ENCODE data around the gene KRT78. TPM values are rescaled to one million over a fixed set of nuclear protein-coding genes. Genes with fewer than 3 reads are reported as not detected.

Gene KRT78
- total RNA-seq, 1 experiment from 2014 or later: 0.34 TPM

- in situ Hi-C loops (cut with HindIII; ENCODE audit: low pct_unique_long_range_greater_than_20kb, low sequenced_read_pairs): no loop called here
Measured at GRCh38 chr12:52820521-52820920, 28.3 kb downstream of the KRT78 start.

GRCh38 chr12:52819731-52820510, 28.9 kb downstream of the KRT78 start:
- DNase-seq (ENCODE audit: low read depth, low spot score): no peak
- in situ Hi-C loops (cut with HindIII; ENCODE audit: low pct_unique_long_range_greater_than_20kb, low sequenced_read_pairs): no loop called here

More at GRCh38 chr12:52820521-52820920, 28.3 kb downstream of the KRT78 start:
- DNase-seq (ENCODE audit: low read depth, low spot score): no peak

- DNase-seq (ENCODE audit: low read depth, low spot score): no peak
- in situ Hi-C loops (cut with HindIII; ENCODE audit: low pct_unique_long_range_greater_than_20kb, low sequenced_read_pairs): no loop called here
Measured at GRCh38 chr12:52818887-52819420, 29.8 kb downstream of the KRT78 start.

GRCh38 chr12:52818388-52818787, 30.4 kb downstream of the KRT78 start:
- in situ Hi-C loops (cut with HindIII; ENCODE audit: low pct_unique_long_range_greater_than_20kb, low sequenced_read_pairs): no loop called here
- DNase-seq (ENCODE audit: low read depth, low spot score): no peak

- DNase-seq (ENCODE audit: low read depth, low spot score): no peak
- in situ Hi-C loops (cut with HindIII; ENCODE audit: low pct_unique_long_range_greater_than_20kb, low sequenced_read_pairs): no loop called here
Measured at GRCh38 chr12:52817699-52818238, 31.0 kb downstream of the KRT78 start.

GRCh38 chr12:52817003-52817698, 31.6 kb downstream of the KRT78 start:
- no peak for DNase-seq (ENCODE audit: low read depth, low spot score)
- in situ Hi-C loops (cut with HindIII; ENCODE audit: low pct_unique_long_range_greater_than_20kb, low sequenced_read_pairs): no loop called here

- DNase-seq (ENCODE audit: low read depth, low spot score): no peak
- in situ Hi-C loops (cut with HindIII; ENCODE audit: low pct_unique_long_range_greater_than_20kb, low sequenced_read_pairs): no loop called here
Measured at GRCh38 chr12:52815676-52816588, 32.9 kb downstream of the KRT78 start.

GRCh38 chr12:52815161-52815560, 33.6 kb downstream of the KRT78 start:
- in situ Hi-C loops (cut with HindIII; ENCODE audit: low pct_unique_long_range_greater_than_20kb, low sequenced_read_pairs): no loop called here
- DNase-seq (ENCODE audit: low read depth, low spot score): no peak

GRCh38 chr12:52814710-52815155, 34.1 kb downstream of the KRT78 start:
- DNase-seq (ENCODE audit: low read depth, low spot score): no peak

GRCh38 chr12:52813885-52814709, 34.7 kb downstream of the KRT78 start, which contains the start of gene KRT4:
Gene KRT4, minus strand, starts transcription at chr12:52814116. Its CDS starts 58 bp downstream, at chr12:52814058.
- in situ Hi-C loops (cut with HindIII; ENCODE audit: low pct_unique_long_range_greater_than_20kb, low sequenced_read_pairs): no loop called here
- DNase-seq (ENCODE audit: low read depth, low spot score): no peak

More at GRCh38 chr12:52814710-52815155, 34.1 kb downstream of the KRT78 start:
- in situ Hi-C loops (cut with HindIII; ENCODE audit: low pct_unique_long_range_greater_than_20kb, low sequenced_read_pairs): no loop called here

GRCh38 chr12:52813203-52813819, 35.5 kb downstream of the KRT78 start:
- in situ Hi-C loops (cut with HindIII; ENCODE audit: low pct_unique_long_range_greater_than_20kb, low sequenced_read_pairs): no loop called here

GRCh38 chr12:52812749-52813148, 36.0 kb downstream of the KRT78 start:
- in situ Hi-C loops (cut with HindIII; ENCODE audit: low pct_unique_long_range_greater_than_20kb, low sequenced_read_pairs): no loop called here

More at GRCh38 chr12:52813203-52813819, 35.5 kb downstream of the KRT78 start:
- DNase-seq (ENCODE audit: low read depth, low spot score): no peak

GRCh38 chr12:52812073-52812400, 36.8 kb downstream of the KRT78 start:
- DNase-seq (ENCODE audit: low read depth, low spot score): no peak
- in situ Hi-C loops (cut with HindIII; ENCODE audit: low pct_unique_long_range_greater_than_20kb, low sequenced_read_pairs): no loop called here

More at GRCh38 chr12:52812749-52813148, 36.0 kb downstream of the KRT78 start:
- no peak for DNase-seq (ENCODE audit: low read depth, low spot score)

GRCh38 chr12:52811191-52812072, 37.4 kb downstream of the KRT78 start:
- DNase-seq (ENCODE audit: low read depth, low spot score): no peak
- in situ Hi-C loops (cut with HindIII; ENCODE audit: low pct_unique_long_range_greater_than_20kb, low sequenced_read_pairs): no loop called here

- in situ Hi-C loops (cut with HindIII; ENCODE audit: low pct_unique_long_range_greater_than_20kb, low sequenced_read_pairs): no loop called here
- DNase-seq (ENCODE audit: low read depth, low spot score): no peak
Measured at GRCh38 chr12:52810554-52810953, 38.2 kb downstream of the KRT78 start.

Measured in SK-MEL-5 (cell line).